Measurements from ENCODE around the gene COL11A1.

The COL11A1 gene

DNA sequence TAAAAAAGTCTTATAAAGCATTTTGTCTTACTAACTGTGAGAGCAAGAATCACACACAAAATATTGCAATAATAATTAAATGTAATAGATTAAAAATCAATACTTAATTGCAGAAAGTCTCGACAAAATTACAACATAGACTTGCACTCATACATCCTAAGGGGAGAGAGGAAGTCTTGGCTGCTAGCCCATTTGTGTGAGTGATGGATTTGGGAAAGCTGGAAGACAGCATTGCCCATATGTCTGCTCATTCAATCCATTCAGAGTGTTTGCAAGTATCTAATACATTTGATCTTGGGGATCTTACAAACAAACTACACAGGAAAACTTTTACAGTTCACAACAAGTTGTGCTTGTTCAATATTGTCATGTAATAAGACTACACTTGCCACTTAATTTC, 140.5 kb downstream of the COL11A1 start:
- no peak overlapping the region for H3K4me3 ChIP-seq (ENCODE audit: low read length)
- no peaks in the 10 kb centered on the region for H3K36me3 ChIP-seq (ENCODE audit: control insufficient read depth, low read length)
- no peaks in the 10 kb centered on the region for H3K4me1 ChIP-seq (ENCODE audit: control insufficient read depth, low read length)
- H3K27ac ChIP-seq (ENCODE audit: low read depth, low read length): no peak overlapping the region
- no peaks in the 10 kb centered on the region for H3K9me3 ChIP-seq (ENCODE audit: control insufficient read depth, insufficient read depth, low read length)
- no peaks in the 10 kb centered on the region for H3K9me2 ChIP-seq (replicated peaks; ENCODE audit: control insufficient read depth, low read length)
- H3K27me3 ChIP-seq (ENCODE audit: control insufficient read depth, low read length): no peaks in the 10 kb centered on the region
- no peak for TF ChIP-seq EZH2phosphoT487 (IDR thresholded peaks at IDR 0.05; ENCODE audit: borderline replicate concordance, low read length)
- TF ChIP-seq CTCF (IDR thresholded peaks at IDR 0.05; ENCODE audit: low read depth, low read length, poor library complexity, severe bottlenecking): no peak
- no peak overlapping the region for H3K4me2 ChIP-seq (ENCODE audit: low read length)
- no peaks in the 10 kb centered on the region for H4K20me1 ChIP-seq (ENCODE audit: control insufficient read depth, insufficient read depth, low read depth, low read length)
- H3K79me2 ChIP-seq (ENCODE audit: control insufficient read depth, low read length): no peaks in the 10 kb centered on the region
- no peaks in the 10 kb centered on the region for H3F3A ChIP-seq (ENCODE audit: control insufficient read depth, insufficient read depth)

GRCh38 chr1:102961549-102961948, 146.8 kb downstream of the COL11A1 start:
- H3K9me3 ChIP-seq (ENCODE audit: control insufficient read depth, insufficient read depth, low read length): no peaks in the 10 kb centered on the region

DNA sequence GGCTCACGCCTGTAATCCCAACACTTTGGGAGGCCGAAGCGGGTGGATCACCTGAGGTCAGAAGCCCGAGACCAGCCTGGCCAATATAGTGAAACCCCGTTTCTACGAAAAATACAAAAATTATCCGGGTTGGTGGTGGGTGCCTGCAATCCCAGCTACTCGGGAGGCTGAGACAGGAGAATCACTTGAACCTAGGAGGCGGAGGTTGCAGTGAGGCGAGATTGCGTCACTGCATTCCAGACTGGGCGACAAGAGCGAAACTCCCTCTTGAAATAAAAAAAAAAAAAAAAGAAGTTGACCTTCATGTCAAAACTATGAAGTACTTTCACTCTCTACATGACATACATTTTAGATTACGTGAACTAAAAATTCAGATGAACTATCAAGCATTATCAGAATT, 153.7 kb downstream of the COL11A1 start:
- H3K36me3 ChIP-seq (ENCODE audit: control insufficient read depth, low read length): no peaks in the 10 kb centered on the region
- no peaks in the 10 kb centered on the region for H3K27me3 ChIP-seq (ENCODE audit: control insufficient read depth, low read length)
- no peaks in the 10 kb centered on the region for H3K79me2 ChIP-seq (ENCODE audit: control insufficient read depth, low read length)
- H3K4me3 ChIP-seq (ENCODE audit: low read length): no peak overlapping the region
- H3K9me3 ChIP-seq (ENCODE audit: control insufficient read depth, insufficient read depth, low read length): no peaks in the 10 kb centered on the region
- no peaks in the 10 kb centered on the region for H3K4me1 ChIP-seq (ENCODE audit: control insufficient read depth, low read length)
- H4K20me1 ChIP-seq (ENCODE audit: control insufficient read depth, insufficient read depth, low read depth, low read length): no peaks in the 10 kb centered on the region
- no peak overlapping the region for H3K27ac ChIP-seq (ENCODE audit: low read depth, low read length)
- H3F3A ChIP-seq (ENCODE audit: control insufficient read depth, insufficient read depth): no peaks in the 10 kb centered on the region
- no peak for TF ChIP-seq EZH2phosphoT487 (IDR thresholded peaks at IDR 0.05; ENCODE audit: borderline replicate concordance, low read length)
- TF ChIP-seq CTCF (IDR thresholded peaks at IDR 0.05; ENCODE audit: low read depth, low read length, poor library complexity, severe bottlenecking): no peak
- H3K4me2 ChIP-seq (ENCODE audit: low read length): no peak overlapping the region
- no peaks in the 10 kb centered on the region for H3K9me2 ChIP-seq (replicated peaks; ENCODE audit: control insufficient read depth, low read length)

More at GRCh38 chr1:102961549-102961948, 146.8 kb downstream of the COL11A1 start:
- H3K4me3 ChIP-seq (ENCODE audit: low read length): no peak overlapping the region
- H3K9me2 ChIP-seq (replicated peaks; ENCODE audit: control insufficient read depth, low read length): no peaks in the 10 kb centered on the region
- no peaks in the 10 kb centered on the region for H3K36me3 ChIP-seq (ENCODE audit: control insufficient read depth, low read length)
- no peak for TF ChIP-seq CTCF (IDR thresholded peaks at IDR 0.05; ENCODE audit: low read depth, low read length, poor library complexity, severe bottlenecking)
- no peak for TF ChIP-seq EZH2phosphoT487 (IDR thresholded peaks at IDR 0.05; ENCODE audit: borderline replicate concordance, low read length)
- no peaks in the 10 kb centered on the region for H4K20me1 ChIP-seq (ENCODE audit: control insufficient read depth, insufficient read depth, low read depth, low read length)
- H3K4me1 ChIP-seq (ENCODE audit: control insufficient read depth, low read length): no peaks in the 10 kb centered on the region
- no peaks in the 10 kb centered on the region for H3K79me2 ChIP-seq (ENCODE audit: control insufficient read depth, low read length)
- H3F3A ChIP-seq (ENCODE audit: control insufficient read depth, insufficient read depth): no peaks in the 10 kb centered on the region
- no peak overlapping the region for H3K27ac ChIP-seq (ENCODE audit: low read depth, low read length)
- H3K27me3 ChIP-seq (ENCODE audit: control insufficient read depth, low read length): no peaks in the 10 kb centered on the region
- H3K4me2 ChIP-seq (ENCODE audit: low read length): no peak overlapping the region

GRCh38 chr1:102952400-102952799, 155.9 kb downstream of the COL11A1 start:
- H3K4me3 ChIP-seq (ENCODE audit: low read length): no peak overlapping the region
- no peaks in the 10 kb centered on the region for H3K9me2 ChIP-seq (replicated peaks; ENCODE audit: control insufficient read depth, low read length)
- TF ChIP-seq CTCF (IDR thresholded peaks at IDR 0.05; ENCODE audit: low read depth, low read length, poor library complexity, severe bottlenecking): no peak
- no peak for TF ChIP-seq EZH2phosphoT487 (IDR thresholded peaks at IDR 0.05; ENCODE audit: borderline replicate concordance, low read length)
- H3K4me2 ChIP-seq (ENCODE audit: low read length): no peak overlapping the region
- H3K9me3 ChIP-seq (ENCODE audit: control insufficient read depth, insufficient read depth, low read length): no peaks in the 10 kb centered on the region
- H3F3A ChIP-seq (ENCODE audit: control insufficient read depth, insufficient read depth): no peaks in the 10 kb centered on the region
- H3K27ac ChIP-seq (ENCODE audit: low read depth, low read length): no peak overlapping the region
- H4K20me1 ChIP-seq (ENCODE audit: control insufficient read depth, insufficient read depth, low read depth, low read length): no peaks in the 10 kb centered on the region
- H3K27me3 ChIP-seq (ENCODE audit: control insufficient read depth, low read length): no peaks in the 10 kb centered on the region
- no peaks in the 10 kb centered on the region for H3K36me3 ChIP-seq (ENCODE audit: control insufficient read depth, low read length)
- no peaks in the 10 kb centered on the region for H3K4me1 ChIP-seq (ENCODE audit: control insufficient read depth, low read length)
- H3K79me2 ChIP-seq (ENCODE audit: control insufficient read depth, low read length): no peaks in the 10 kb centered on the region

All from DOHH2 (cell line).